ENCODE results near the gene RNF227.
"Not testable (repeated sequence)": the region's sequence is repeated elsewhere in the genome, so short reads cannot be mapped to it uniquely, and the experiment has no call there.

DNA sequence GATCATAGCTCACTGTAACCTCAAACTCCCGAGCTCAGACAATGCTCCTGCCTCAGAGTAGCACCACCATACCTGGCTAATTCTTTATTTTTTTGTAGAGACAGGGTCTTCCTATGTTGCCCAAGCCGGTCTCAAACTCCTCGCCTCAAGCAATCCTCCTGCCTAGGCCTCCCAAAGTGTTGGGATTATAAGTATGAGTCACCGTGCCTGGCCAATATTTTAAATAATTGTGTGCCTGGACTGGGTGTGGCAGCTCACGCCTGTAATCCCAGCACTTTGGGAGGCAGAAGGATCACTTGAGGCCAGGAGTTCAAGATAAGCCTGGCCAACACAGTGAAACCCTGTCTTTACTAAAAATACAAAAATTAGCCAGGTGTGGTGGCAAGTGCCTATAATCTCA is 51.7 kb downstream of the RNF227 start:
- not testable (repeated sequence) for TF ChIP-seq BACH1 (IDR thresholded peaks at IDR 0.05; ENCODE audit: borderline replicate concordance); MXI1 (IDR thresholded peaks at IDR 0.05; ENCODE audit: low read depth, low read length); POLR2A (IDR thresholded peaks at IDR 0.05; ENCODE audit: low read depth, low read length); POLR2AphosphoS5 (IDR thresholded peaks at IDR 0.05; ENCODE audit: low read length); MTA2 (IDR thresholded peaks at IDR 0.05; ENCODE audit: low read depth); HCFC1 (IDR thresholded peaks at IDR 0.05; ENCODE audit: low read length); SPI1 (IDR thresholded peaks at IDR 0.05; ENCODE audit: borderline replicate concordance, insufficient read depth, low read depth, low read length); TAF1 (IDR thresholded peaks at IDR 0.05; ENCODE audit: borderline replicate concordance, low read depth, low read length)
- TF ChIP-seq, protein P1, sequence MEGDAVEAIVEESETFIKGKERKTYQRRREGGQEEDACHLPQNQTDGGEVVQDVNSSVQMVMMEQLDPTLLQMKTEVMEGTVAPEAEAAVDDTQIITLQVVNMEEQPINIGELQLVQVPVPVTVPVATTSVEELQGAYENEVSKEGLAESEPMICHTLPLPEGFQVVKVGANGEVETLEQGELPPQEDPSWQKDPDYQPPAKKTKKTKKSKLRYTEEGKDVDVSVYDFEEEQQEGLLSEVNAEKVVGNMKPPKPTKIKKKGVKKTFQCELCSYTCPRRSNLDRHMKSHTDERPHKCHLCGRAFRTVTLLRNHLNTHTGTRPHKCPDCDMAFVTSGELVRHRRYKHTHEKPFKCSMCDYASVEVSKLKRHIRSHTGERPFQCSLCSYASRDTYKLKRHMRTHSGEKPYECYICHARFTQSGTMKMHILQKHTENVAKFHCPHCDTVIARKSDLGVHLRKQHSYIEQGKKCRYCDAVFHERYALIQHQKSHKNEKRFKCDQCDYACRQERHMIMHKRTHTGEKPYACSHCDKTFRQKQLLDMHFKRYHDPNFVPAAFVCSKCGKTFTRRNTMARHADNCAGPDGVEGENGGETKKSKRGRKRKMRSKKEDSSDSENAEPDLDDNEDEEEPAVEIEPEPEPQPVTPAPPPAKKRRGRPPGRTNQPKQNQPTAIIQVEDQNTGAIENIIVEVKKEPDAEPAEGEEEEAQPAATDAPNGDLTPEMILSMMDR (IDR thresholded peaks at IDR 0.05 in 2 of 3, conservative IDR thresholded peaks at IDR 0.05 in 1 of 3; ENCODE audit: control insufficient read depth in 2 of 3, extremely low read depth in 1 of 3, insufficient read depth in 1 of 3, low read depth in 3 of 3, low read length in 3 of 3) = not testable (repeated sequence)
- TF ChIP-seq, protein P2, sequence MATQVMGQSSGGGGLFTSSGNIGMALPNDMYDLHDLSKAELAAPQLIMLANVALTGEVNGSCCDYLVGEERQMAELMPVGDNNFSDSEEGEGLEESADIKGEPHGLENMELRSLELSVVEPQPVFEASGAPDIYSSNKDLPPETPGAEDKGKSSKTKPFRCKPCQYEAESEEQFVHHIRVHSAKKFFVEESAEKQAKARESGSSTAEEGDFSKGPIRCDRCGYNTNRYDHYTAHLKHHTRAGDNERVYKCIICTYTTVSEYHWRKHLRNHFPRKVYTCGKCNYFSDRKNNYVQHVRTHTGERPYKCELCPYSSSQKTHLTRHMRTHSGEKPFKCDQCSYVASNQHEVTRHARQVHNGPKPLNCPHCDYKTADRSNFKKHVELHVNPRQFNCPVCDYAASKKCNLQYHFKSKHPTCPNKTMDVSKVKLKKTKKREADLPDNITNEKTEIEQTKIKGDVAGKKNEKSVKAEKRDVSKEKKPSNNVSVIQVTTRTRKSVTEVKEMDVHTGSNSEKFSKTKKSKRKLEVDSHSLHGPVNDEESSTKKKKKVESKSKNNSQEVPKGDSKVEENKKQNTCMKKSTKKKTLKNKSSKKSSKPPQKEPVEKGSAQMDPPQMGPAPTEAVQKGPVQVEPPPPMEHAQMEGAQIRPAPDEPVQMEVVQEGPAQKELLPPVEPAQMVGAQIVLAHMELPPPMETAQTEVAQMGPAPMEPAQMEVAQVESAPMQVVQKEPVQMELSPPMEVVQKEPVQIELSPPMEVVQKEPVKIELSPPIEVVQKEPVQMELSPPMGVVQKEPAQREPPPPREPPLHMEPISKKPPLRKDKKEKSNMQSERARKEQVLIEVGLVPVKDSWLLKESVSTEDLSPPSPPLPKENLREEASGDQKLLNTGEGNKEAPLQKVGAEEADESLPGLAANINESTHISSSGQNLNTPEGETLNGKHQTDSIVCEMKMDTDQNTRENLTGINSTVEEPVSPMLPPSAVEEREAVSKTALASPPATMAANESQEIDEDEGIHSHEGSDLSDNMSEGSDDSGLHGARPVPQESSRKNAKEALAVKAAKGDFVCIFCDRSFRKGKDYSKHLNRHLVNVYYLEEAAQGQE (IDR thresholded peaks at IDR 0.05; ENCODE audit: low read depth, low read length) = not testable (repeated sequence)
- TF ChIP-seq, protein P3, sequence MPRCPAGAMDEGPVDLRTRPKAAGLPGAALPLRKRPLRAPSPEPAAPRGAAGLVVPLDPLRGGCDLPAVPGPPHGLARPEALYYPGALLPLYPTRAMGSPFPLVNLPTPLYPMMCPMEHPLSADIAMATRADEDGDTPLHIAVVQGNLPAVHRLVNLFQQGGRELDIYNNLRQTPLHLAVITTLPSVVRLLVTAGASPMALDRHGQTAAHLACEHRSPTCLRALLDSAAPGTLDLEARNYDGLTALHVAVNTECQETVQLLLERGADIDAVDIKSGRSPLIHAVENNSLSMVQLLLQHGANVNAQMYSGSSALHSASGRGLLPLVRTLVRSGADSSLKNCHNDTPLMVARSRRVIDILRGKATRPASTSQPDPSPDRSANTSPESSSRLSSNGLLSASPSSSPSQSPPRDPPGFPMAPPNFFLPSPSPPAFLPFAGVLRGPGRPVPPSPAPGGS (IDR thresholded peaks at IDR 0.05; ENCODE audit: borderline replicate concordance, insufficient read depth, low read depth, low read length, poor library complexity, severe bottlenecking) = not testable (repeated sequence)
- TF ChIP-seq, protein P4, sequence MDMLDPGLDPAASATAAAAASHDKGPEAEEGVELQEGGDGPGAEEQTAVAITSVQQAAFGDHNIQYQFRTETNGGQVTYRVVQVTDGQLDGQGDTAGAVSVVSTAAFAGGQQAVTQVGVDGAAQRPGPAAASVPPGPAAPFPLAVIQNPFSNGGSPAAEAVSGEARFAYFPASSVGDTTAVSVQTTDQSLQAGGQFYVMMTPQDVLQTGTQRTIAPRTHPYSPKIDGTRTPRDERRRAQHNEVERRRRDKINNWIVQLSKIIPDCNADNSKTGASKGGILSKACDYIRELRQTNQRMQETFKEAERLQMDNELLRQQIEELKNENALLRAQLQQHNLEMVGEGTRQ (IDR thresholded peaks at IDR 0.05; ENCODE audit: borderline replicate concordance, low read depth, low read length) = not testable (repeated sequence)

Measured in GM12878 (cell line).